Mesothelial cell of epicardium (in vitro differentiated cells): ENCODE results near the gene DPYD. TPM values are rescaled to one million over a fixed set of nuclear protein-coding genes. Genes with fewer than 3 reads are reported as not detected.

Source experiments
- DNase-seq, 2 experiments: peaks; one replicate each; pipeline ENCODE4 v3.0.0; 2021; ENCODE audit warnings: low spot score in 2 of 2; ENCODE audit not compliant: unreplicated experiment in 2 of 2
- H3K27ac Mint-ChIP-seq: 2 replicates; pipeline ENCODE4 v1.8.0; 2021; ENCODE audit warnings: mixed read lengths
- H3K27me3 Mint-ChIP-seq: 2 replicates; pipeline ENCODE4 v1.8.0; 2021; ENCODE audit warnings: low read depth, mixed read lengths
- H3K36me3 Mint-ChIP-seq: 2 replicates; pipeline ENCODE4 v1.8.0; 2021; ENCODE audit warnings: mixed read lengths
- H3K4me1 Mint-ChIP-seq: 2 replicates; pipeline ENCODE4 v1.8.0; 2021; ENCODE audit warnings: mixed read lengths
- H3K4me3 Mint-ChIP-seq: 2 replicates; pipeline ENCODE4 v1.8.0; 2021; ENCODE audit warnings: mild to moderate bottlenecking, moderate library complexity, mixed read lengths
- H3K9me3 Mint-ChIP-seq: 2 replicates; pipeline ENCODE4 v1.8.0; 2021; ENCODE audit warnings: mixed read lengths
- total RNA-seq: library from RNA; stranded (reverse); gene quantifications from 3 replicates; pipeline ENCODE4 v1.2.1, GENCODE V29; 2021
- TF ChIP-seq, protein P1 (sequence below): fragments of 200-600 bp; sonication (generic); IDR thresholded peaks from one replicate; pipeline ENCODE4 v1.5.0; 2021; ENCODE audit warnings: antibody characterized with exemption; ENCODE audit not compliant: unreplicated experiment

DPYD gene
- total RNA-seq, 1 donor from 2014 or later, result 13.3 TPM

GRCh38 chr1:97163591-97164275, 757.1 kb downstream of the DPYD start:
- Mint-ChIP-seq H3K27me3 (peaks cover 5% of the 10 kb centered on the region), H3K36me3 (no peaks in the 10 kb centered on the region), H3K4me3 (no peak overlapping the region)

GRCh38 chr1:97160818-97161217, 760.0 kb downstream of the DPYD start:
- Mint-ChIP-seq H3K36me3 (no peaks in the 10 kb centered on the region), H3K27ac (peak overlapping the region; percentile 4), H3K4me3 (no peak overlapping the region), H3K27me3 (no peaks in the 10 kb centered on the region), H3K4me1 (peaks cover 9% of the 10 kb centered on the region), H3K9me3 (peaks cover 24% of the 10 kb centered on the region)
- DNase-seq, result no peak
- TF ChIP-seq, protein P1, sequence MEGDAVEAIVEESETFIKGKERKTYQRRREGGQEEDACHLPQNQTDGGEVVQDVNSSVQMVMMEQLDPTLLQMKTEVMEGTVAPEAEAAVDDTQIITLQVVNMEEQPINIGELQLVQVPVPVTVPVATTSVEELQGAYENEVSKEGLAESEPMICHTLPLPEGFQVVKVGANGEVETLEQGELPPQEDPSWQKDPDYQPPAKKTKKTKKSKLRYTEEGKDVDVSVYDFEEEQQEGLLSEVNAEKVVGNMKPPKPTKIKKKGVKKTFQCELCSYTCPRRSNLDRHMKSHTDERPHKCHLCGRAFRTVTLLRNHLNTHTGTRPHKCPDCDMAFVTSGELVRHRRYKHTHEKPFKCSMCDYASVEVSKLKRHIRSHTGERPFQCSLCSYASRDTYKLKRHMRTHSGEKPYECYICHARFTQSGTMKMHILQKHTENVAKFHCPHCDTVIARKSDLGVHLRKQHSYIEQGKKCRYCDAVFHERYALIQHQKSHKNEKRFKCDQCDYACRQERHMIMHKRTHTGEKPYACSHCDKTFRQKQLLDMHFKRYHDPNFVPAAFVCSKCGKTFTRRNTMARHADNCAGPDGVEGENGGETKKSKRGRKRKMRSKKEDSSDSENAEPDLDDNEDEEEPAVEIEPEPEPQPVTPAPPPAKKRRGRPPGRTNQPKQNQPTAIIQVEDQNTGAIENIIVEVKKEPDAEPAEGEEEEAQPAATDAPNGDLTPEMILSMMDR, result no peak

More at GRCh38 chr1:97163591-97164275, 757.1 kb downstream of the DPYD start:
- Mint-ChIP-seq H3K9me3 (peaks cover 21% of the 10 kb centered on the region), H3K27ac (no peak overlapping the region), H3K4me1 (peaks cover 9% of the 10 kb centered on the region)
- TF ChIP-seq, protein P1, result no peak
- DNase-seq, result no peak

DNA sequence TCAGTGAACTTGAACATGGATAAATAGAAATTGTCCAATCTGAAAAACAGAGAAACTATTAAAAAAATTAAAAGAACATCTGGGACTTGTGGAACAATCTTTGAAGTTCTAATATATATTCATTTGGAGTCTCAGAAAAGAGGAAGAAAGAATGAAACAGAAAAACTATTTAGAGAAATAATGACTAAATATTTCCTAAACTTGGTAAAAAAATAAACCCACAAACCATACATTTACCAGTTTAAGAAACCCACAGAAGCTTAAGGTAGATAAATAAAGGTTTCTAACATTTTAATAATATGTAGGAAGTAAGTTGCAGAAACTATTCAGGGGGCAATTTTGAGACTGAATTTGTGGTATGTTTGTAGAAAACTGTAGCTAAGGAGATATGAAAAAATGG, 761.5 kb downstream of the DPYD start:
- no peaks in the 10 kb centered on the region for H3K27me3 Mint-ChIP-seq
- TF ChIP-seq, protein P1, result no peak
- H3K36me3 Mint-ChIP-seq, result no peaks in the 10 kb centered on the region
- peaks cover 9% of the 10 kb centered on the region for H3K4me1 Mint-ChIP-seq
- H3K4me3 Mint-ChIP-seq, result no peak overlapping the region
- H3K27ac Mint-ChIP-seq, result no peak overlapping the region
- no peak for DNase-seq
- H3K9me3 Mint-ChIP-seq, result peaks cover 15% of the 10 kb centered on the region

GRCh38 chr1:97158691-97159096, 762.1 kb downstream of the DPYD start:
- Mint-ChIP-seq H3K27me3 (no peaks in the 10 kb centered on the region), H3K27ac (no peak overlapping the region), H3K9me3 (peaks cover 14% of the 10 kb centered on the region), H3K4me1 (peaks cover 9% of the 10 kb centered on the region), H3K4me3 (no peak overlapping the region), H3K36me3 (no peaks in the 10 kb centered on the region)
- DNase-seq, result no peak
- TF ChIP-seq, protein P1, result no peak

GRCh38 chr1:97157991-97158390, 762.8 kb downstream of the DPYD start:
- TF ChIP-seq, protein P1, result no peak
- H3K4me3 Mint-ChIP-seq, result no peak overlapping the region
- H3K4me1 Mint-ChIP-seq, result peaks cover 9% of the 10 kb centered on the region
- no peak overlapping the region for H3K27ac Mint-ChIP-seq
- H3K36me3 Mint-ChIP-seq, result no peaks in the 10 kb centered on the region
- H3K27me3 Mint-ChIP-seq, result no peaks in the 10 kb centered on the region
- no peak for DNase-seq
- peaks cover 14% of the 10 kb centered on the region for H3K9me3 Mint-ChIP-seq
